H1 (cell line): Measurements from ENCODE around the gene NGEF. TPM values are rescaled to one million over a fixed set of nuclear protein-coding genes. Genes with fewer than 3 reads are reported as not detected.

Experiments used
- CTCF ChIA-PET: fragments of 300-600 bp; sonication (Branson Sonifier 250); formaldehyde crosslinking; loops from one replicate; lab custom pipeline; 2021; ENCODE audit not compliant: partially characterized antibody; lab: Charles Lee
- POLR2A ChIA-PET: fragments of 300-600 bp; sonication (Branson Sonifier 250); formaldehyde crosslinking; loops from one replicate; lab custom pipeline; 2021; ENCODE audit warnings: inconsistent platforms; ENCODE audit not compliant: partially characterized antibody; lab: Charles Lee
- DNase-seq, 2 experiments: peaks; one replicate each; pipeline versions ENCODE4 v3.0.0 to v3.0.0-alpha.2; 2010 to 2022; ENCODE audit warnings: low spot score in 2 of 2, low read depth in 1 of 2, mixed read lengths in 1 of 2
- FAIRE-seq: peaks from 2 replicates; lab custom pipeline; 2011; peaks lifted over from hg19 to GRCh38; lab: Jason Lieb, UNC
- H2AFZ ChIP-seq: 2 replicates; pipeline ENCODE4 v1.8.1; 2012; ENCODE audit warnings: low read length, inconsistent platforms
- H2AK5ac ChIP-seq: 2 replicates; pipeline ENCODE4 v1.6.1; 2013; ENCODE audit warnings: low read depth, low read length
- H2BK120ac ChIP-seq: replicated peaks from 2 replicates; pipeline ENCODE3; 2013; ENCODE audit warnings: low read depth, low read length, inconsistent platforms
- H2BK12ac ChIP-seq: 2 replicates; pipeline ENCODE4 v1.6.1; 2013; ENCODE audit warnings: low read depth, low read length
- H2BK15ac ChIP-seq: 2 replicates; pipeline ENCODE4 v1.6.1; 2013; ENCODE audit warnings: low read length
- H2BK20ac ChIP-seq: 2 replicates; pipeline ENCODE4 v1.6.1; 2013; ENCODE audit warnings: low read length
- H2BK5ac ChIP-seq: 2 replicates; pipeline ENCODE4 v1.6.1; 2013; ENCODE audit warnings: low read depth, low read length
- H3K14ac ChIP-seq: 2 replicates; pipeline ENCODE4 v1.6.1; 2013; ENCODE audit warnings: inconsistent platforms; ENCODE audit not compliant: insufficient read length
- H3K18ac ChIP-seq: 2 replicates; pipeline ENCODE4 v1.6.1; 2013; ENCODE audit warnings: low read length; ENCODE audit errors: extremely low read depth
- H3K23ac ChIP-seq: 2 replicates; pipeline ENCODE4 v1.6.1; 2013; ENCODE audit warnings: inconsistent platforms; ENCODE audit not compliant: insufficient read length
- H3K23me2 ChIP-seq: 2 replicates; pipeline ENCODE4 v1.6.1; 2013; ENCODE audit warnings: low read depth, low read length
- H3K27ac ChIP-seq: 2 replicates; pipeline ENCODE4 v1.6.1; 2011; ENCODE audit warnings: low read depth, low read length, inconsistent platforms
- H3K27me3 ChIP-seq, 4 experiments: replicated peaks in 1 of 4; 1 replicate in 1 of 4; 2 replicates in 3 of 4; pipeline versions ENCODE4 v1.6.1 to v1.8.1; 2011 to 2013; ENCODE audit warnings: low read length in 3 of 4, mild to moderate bottlenecking in 3 of 4, inconsistent platforms in 2 of 4, mixed read lengths in 2 of 4, moderate library complexity in 1 of 4; ENCODE audit not compliant: control insufficient read depth in 3 of 4, insufficient read depth in 3 of 4; ENCODE audit errors: extremely low read depth in 1 of 4
- H3K36me3 ChIP-seq, 4 experiments: 2 replicates each; pipeline versions ENCODE4 v1.6.1 to v1.8.1; 2011 to 2013; ENCODE audit warnings: mild to moderate bottlenecking in 4 of 4, low read length in 3 of 4, moderate library complexity in 2 of 4, control low read depth in 1 of 4, inconsistent platforms in 1 of 4; ENCODE audit not compliant: insufficient read depth in 4 of 4, control insufficient read depth in 2 of 4
- H3K4ac ChIP-seq: replicated peaks from 2 replicates; pipeline ENCODE3; 2013; ENCODE audit warnings: low read length, low read depth, mixed read lengths, inconsistent platforms; ENCODE audit not compliant: insufficient read length
- H3K4me1 ChIP-seq, 4 experiments: replicated peaks in 1 of 4; 1 replicate in 1 of 4; 2 replicates in 3 of 4; pipeline versions ENCODE4 v1.6.1 to v1.8.1; 2011 to 2013; ENCODE audit warnings: low read length in 3 of 4, inconsistent platforms in 2 of 4, mixed read lengths in 1 of 4; ENCODE audit not compliant: insufficient read depth in 4 of 4, control insufficient read depth in 3 of 4
- H3K4me2 ChIP-seq, 2 experiments: 2 replicates each; pipeline versions ENCODE4 v1.6.1 to v1.8.1; 2011 to 2013; ENCODE audit warnings: low read depth in 2 of 2, low read length in 2 of 2, control low read depth in 1 of 2, inconsistent platforms in 1 of 2, mild to moderate bottlenecking in 1 of 2; ENCODE audit not compliant: insufficient read depth in 1 of 2
- H3K4me3 ChIP-seq, 4 experiments: fragments of 200-600, 300-600 bp in 1 of 4; sonication (generic), shearing (Covaris generic), sonication (Bioruptor Twin) in 1 of 4; 2 replicates each; pipeline versions ENCODE4 v1.5.1 to v1.8.1; 2011 to 2016; ENCODE audit warnings: low read length in 4 of 4, low read depth in 3 of 4, control low read depth in 2 of 4, inconsistent platforms in 2 of 4, mild to moderate bottlenecking in 2 of 4, mixed read lengths in 1 of 4, moderate library complexity in 1 of 4; ENCODE audit not compliant: insufficient read depth in 2 of 4; ENCODE audit errors: extremely low read depth in 1 of 4
- H3K56ac ChIP-seq: replicated peaks from 2 replicates; pipeline ENCODE3; 2013; ENCODE audit warnings: low read depth, mild to moderate bottlenecking, mixed read lengths, low read length, inconsistent platforms; ENCODE audit not compliant: insufficient read length
- H3K79me1 ChIP-seq: 2 replicates; pipeline ENCODE4 v1.6.1; 2013; ENCODE audit warnings: low read depth, low read length, control low read depth
- H3K79me2 ChIP-seq, 2 experiments: 2 replicates each; pipeline versions ENCODE4 v1.6.1 to v1.8.1; 2012 to 2013; ENCODE audit warnings: low read length in 2 of 2, mild to moderate bottlenecking in 2 of 2, inconsistent platforms in 1 of 2; ENCODE audit not compliant: insufficient read depth in 2 of 2, control insufficient read depth in 1 of 2
- H3K9ac ChIP-seq, 4 experiments: replicated peaks in 1 of 4; 1 replicate in 1 of 4; 2 replicates in 3 of 4; pipeline versions ENCODE4 v1.6.1 to v1.8.1; 2011 to 2013; ENCODE audit warnings: low read depth in 3 of 4, low read length in 3 of 4, control low read depth in 2 of 4, mild to moderate bottlenecking in 2 of 4, moderate library complexity in 2 of 4, inconsistent platforms in 1 of 4; ENCODE audit errors: extremely low read depth in 1 of 4
- H3K9me3 ChIP-seq, 2 experiments: 2 replicates each; pipeline versions ENCODE4 v1.6.1 to v1.8.1; 2012 to 2013; ENCODE audit warnings: mild to moderate bottlenecking in 2 of 2, moderate library complexity in 2 of 2, control low read depth in 1 of 2, inconsistent platforms in 1 of 2, low read depth in 1 of 2, low read length in 1 of 2, mixed read lengths in 1 of 2; ENCODE audit not compliant: insufficient read depth in 2 of 2
- H4K20me1 ChIP-seq, 2 experiments: replicated peaks in 1 of 2; 2 replicates each; pipeline versions ENCODE3 to v1.8.1; 2011 to 2013; ENCODE audit warnings: inconsistent platforms in 2 of 2, low read length in 2 of 2, mild to moderate bottlenecking in 1 of 2; ENCODE audit not compliant: insufficient read depth in 2 of 2, control insufficient read depth in 1 of 2
- H4K5ac ChIP-seq: 2 replicates; pipeline ENCODE4 v1.6.1; 2013; ENCODE audit warnings: low read length, low read depth, mixed read lengths, inconsistent platforms; ENCODE audit not compliant: insufficient read length
- H4K8ac ChIP-seq: 2 replicates; pipeline ENCODE4 v1.8.0; 2013; ENCODE audit warnings: mild to moderate bottlenecking, moderate library complexity, low read length, inconsistent platforms; ENCODE audit not compliant: insufficient read depth; ENCODE audit errors: extremely low read depth
- H4K91ac ChIP-seq: replicated peaks from 2 replicates; pipeline ENCODE3; 2013; ENCODE audit warnings: low read length, mixed read lengths, inconsistent platforms; ENCODE audit not compliant: insufficient read length
- BRCA1 ChIP-seq: IDR thresholded peaks from 2 replicates; pipeline ENCODE4 v1.6.1; 2012; ENCODE audit warnings: low read depth, low read length, improper control_type of control experiment
- CREB1 ChIP-seq: IDR thresholded peaks from 2 replicates; pipeline ENCODE4 v1.6.1; 2012; ENCODE audit warnings: inconsistent platforms
- CTBP2 ChIP-seq: IDR thresholded peaks from 2 replicates; pipeline ENCODE4 v1.7.0; 2011; ENCODE audit warnings: borderline replicate concordance, mild to moderate bottlenecking, moderate library complexity, mixed read lengths, low read length; ENCODE audit not compliant: insufficient read depth, insufficient read length
- EGR1 ChIP-seq: IDR thresholded peaks from 2 replicates; pipeline ENCODE4 v1.6.1; 2011; ENCODE audit warnings: low read depth, low read length, borderline replicate concordance
- EZH2 ChIP-seq: fragments of 200-600 bp; sonication (generic); IDR thresholded peaks from 2 replicates; pipeline ENCODE4 v1.7.1; 2012; ENCODE audit warnings: low read depth, mild to moderate bottlenecking, moderate library complexity, low read length, inconsistent platforms; ENCODE audit not compliant: severe bottlenecking
- HDAC2 ChIP-seq, 2 experiments: fragments of 300-600 bp in 1 of 2; sonication (generic) in 1 of 2; IDR thresholded peaks; 2 replicates each; pipeline ENCODE4 v1.6.1; 2011 to 2012; ENCODE audit warnings: low read depth in 2 of 2, low read length in 2 of 2, mild to moderate bottlenecking in 2 of 2, moderate library complexity in 2 of 2, borderline replicate concordance in 1 of 2, inconsistent platforms in 1 of 2
- RFX5 ChIP-seq: IDR thresholded peaks from 2 replicates; pipeline ENCODE4 v1.6.1; 2011; ENCODE audit warnings: low read depth, low read length, improper control_type of control experiment, borderline replicate concordance
- SP1 ChIP-seq: IDR thresholded peaks from 2 replicates; pipeline ENCODE4 v1.6.1; 2011; ENCODE audit warnings: low read depth, low read length
- TAF7 ChIP-seq: optimal IDR thresholded peaks from 2 replicates; pipeline ENCODE3; 2011; ENCODE audit warnings: low read depth, mild to moderate bottlenecking, inconsistent platforms, low read length, moderate library complexity, borderline replicate concordance
- ZNF274 ChIP-seq: IDR thresholded peaks from 2 replicates; pipeline ENCODE4 v1.7.0; 2012; ENCODE audit warnings: low read length, borderline replicate concordance; ENCODE audit errors: extremely low read depth
- WGBS, 2 experiments: shearing (Covaris generic) in 1 of 2; methylation state at CpG; one replicate each; pipeline versions ENCODE4 v1.1.6 to v1.1.7; 2013 to 2015; ENCODE audit warnings: low lambda C conversion rate in 2 of 2, mixed read lengths in 2 of 2, inconsistent platforms in 1 of 2, low coverage in 1 of 2, missing lambda C conversion rate in 1 of 2; ENCODE audit not compliant: insufficient replicate concordance in 2 of 2, insufficient coverage in 1 of 2, insufficient read length in 1 of 2; ENCODE audit errors: extremely low coverage in 1 of 2, missing lambda C conversion rate in 1 of 2; 5-methylcytosine and 5-hydroxymethylcytosine counted together
- polyA plus RNA-seq, 7 experiments: library from polyadenylated mRNA; depleted of rRNA in 3 of 7; stranded (reverse) in 5 of 7; unstranded in 2 of 7; fragments of >200 nt in 5 of 7; fragments of 200-250 nt in 2 of 7; gene quantifications; 1 replicate in 5 of 7; 2 replicates in 1 of 7; 4 replicates in 1 of 7; pipeline versions ENCODE4 v1.2.1 to v1.2.3, GENCODE V29; 2011 to 2013; ENCODE audit warnings: missing spikeins in 2 of 7, mixed read lengths in 2 of 7
- total RNA-seq: library from RNA; stranded (reverse); fragmentation: NEBNext Ultra II Directional; extraction: Animal tissue kit (Norgen Biotek cat#: 25700); gene quantifications from 2 replicates; pipeline ENCODE4 v1.2.1, GENCODE V29; 2021

NGEF gene
- total and polyA plus RNA-seq, 2 of the 8 experiments (the other 6 are each of a cell fraction or from before 2014, with no cell fraction given) = 2.7 to 3.2 TPM

DNA sequence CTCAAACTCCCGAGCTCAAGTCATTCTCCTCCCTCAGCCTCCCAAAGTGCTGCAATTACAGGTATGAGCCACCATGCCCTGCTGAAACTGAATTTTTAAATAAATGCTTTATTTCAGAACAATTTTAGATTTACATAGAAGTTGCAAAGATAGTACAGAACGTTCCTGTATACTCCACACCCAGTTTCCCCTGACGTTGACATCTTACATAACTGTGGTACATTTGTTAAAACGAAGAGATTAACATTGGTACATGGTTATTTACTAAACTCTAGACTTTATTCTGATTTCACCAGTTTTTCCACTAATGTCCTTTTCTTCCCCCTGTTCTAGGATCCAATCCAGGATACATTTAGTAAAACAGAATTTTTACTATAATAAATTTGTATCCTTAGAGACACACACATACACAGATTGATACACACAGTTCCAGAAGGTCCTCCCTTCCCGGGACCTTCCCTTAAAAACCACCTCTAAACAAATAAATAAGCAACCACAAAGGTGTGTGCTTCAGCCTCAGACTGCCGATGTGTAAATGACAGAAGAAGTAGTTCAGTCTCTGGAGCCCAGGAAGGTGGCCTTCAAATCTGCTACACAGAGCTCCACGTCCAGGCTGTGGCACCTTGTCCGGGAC lies 26.3 kb upstream of the NGEF start:
- Histone ChIP-seq H2BK120ac (no peak overlapping the region), H4K91ac (no peak overlapping the region), H3K23me2 (peaks cover 8% of the 10 kb centered on the region), H3K9ac (no peak overlapping the region), H4K8ac (no peak overlapping the region), H3K4ac (no peak overlapping the region), H4K5ac (no peak overlapping the region), H2BK12ac (no peak overlapping the region), H3K36me3 (no peaks in the 10 kb centered on the region), H3K18ac (no peak overlapping the region; the same call in 1 of the 2 replicates), H4K20me1 (peaks cover 0 to 4% of the 10 kb centered on the region in 2 experiments), H3K56ac (no peak overlapping the region), H3K14ac (no peak overlapping the region), H2BK5ac (no peak overlapping the region), H3K4me3 (no peak overlapping the region), H3K79me2 (no peaks in the 10 kb centered on the region), H2AK5ac (no peak overlapping the region), H3K79me1 (peaks cover 2% of the 10 kb centered on the region; the same call in 1 of the 2 replicates), H2BK15ac (no peak overlapping the region), H3K4me2 (no peak overlapping the region), H3K4me1 (no peaks in the 10 kb centered on the region), H3K9me3 (peaks cover 0 to 8% of the 10 kb centered on the region in 2 experiments; a peak in 2 of 4 replicates), H3K27me3 (no peaks in the 10 kb centered on the region; a peak in 1 of 7 replicates), H3K23ac (no peak overlapping the region), H2BK20ac (no peak overlapping the region), H2AFZ (no peak overlapping the region), H3K27ac (no peak overlapping the region)
- ChIA-PET CTCF (interaction anchor here (0.7 to 2.2 kb wide), 3 partner anchors 9 to 18 kb away, joined by 3 to 9 read pairs (median 7); no protein-coding TSS in a partner anchor), POLR2A (interaction anchor here (1.0 kb wide), 1 partner anchor 21 kb away, joined by 3 read pairs; the partner anchor contains the start of gene INPP5D)
- 87% methylated on average over 8 of the region's 8 CpGs; no CpG with 5 or more reads in 1 of the 2 experiments for WGBS, 2 experiments
- no peak for FAIRE-seq
- no peak for DNase-seq
- TF ChIP-seq CTBP2 (no peak), BRCA1 (no peak), EGR1 (no peak), SP1 (no peak), RFX5 (no peak), TAF7 (no peak), CREB1 (no peak), EZH2 (no peak), ZNF274 (no peak), HDAC2 (IDR thresholded peaks at IDR 0.05; ENCODE audit: borderline replicate concordance in 1 of 2, low read depth in 2 of 2, low read length in 2 of 2) (no peak)
